Measurements from ENCODE around the gene RBM19.
A peak's percentile ranks its signal among the peaks of the same experiment; 100 is the strongest.

The RBM19 gene

DNA sequence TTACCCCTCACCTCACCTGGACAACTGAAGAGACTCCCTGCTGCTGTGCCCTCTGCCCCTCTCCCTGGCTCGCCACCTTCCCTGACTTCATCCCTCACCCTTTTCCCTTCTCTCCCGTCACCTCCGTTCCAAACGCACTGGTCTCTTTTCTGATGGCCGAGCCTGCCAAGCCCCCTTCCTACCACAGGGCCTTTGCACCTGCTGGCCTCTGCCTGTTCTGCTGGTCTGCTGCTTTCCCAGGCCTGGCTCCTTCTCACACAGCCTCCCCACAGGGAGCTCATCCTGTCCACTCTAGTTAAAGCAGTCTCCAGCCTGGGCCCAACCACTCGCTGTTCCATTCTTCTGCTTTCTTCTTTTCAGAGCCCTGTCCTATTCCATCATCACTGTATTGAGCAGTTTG, 34.6 kb downstream of the RBM19 start:
- no peak for DNase-seq (ENCODE audit: low read depth in 2 of 2)

GRCh38 chr12:113930249-113930648, 35.9 kb downstream of the RBM19 start:
- DNase-seq (ENCODE audit: low read depth in 2 of 2), result no peak

DNA sequence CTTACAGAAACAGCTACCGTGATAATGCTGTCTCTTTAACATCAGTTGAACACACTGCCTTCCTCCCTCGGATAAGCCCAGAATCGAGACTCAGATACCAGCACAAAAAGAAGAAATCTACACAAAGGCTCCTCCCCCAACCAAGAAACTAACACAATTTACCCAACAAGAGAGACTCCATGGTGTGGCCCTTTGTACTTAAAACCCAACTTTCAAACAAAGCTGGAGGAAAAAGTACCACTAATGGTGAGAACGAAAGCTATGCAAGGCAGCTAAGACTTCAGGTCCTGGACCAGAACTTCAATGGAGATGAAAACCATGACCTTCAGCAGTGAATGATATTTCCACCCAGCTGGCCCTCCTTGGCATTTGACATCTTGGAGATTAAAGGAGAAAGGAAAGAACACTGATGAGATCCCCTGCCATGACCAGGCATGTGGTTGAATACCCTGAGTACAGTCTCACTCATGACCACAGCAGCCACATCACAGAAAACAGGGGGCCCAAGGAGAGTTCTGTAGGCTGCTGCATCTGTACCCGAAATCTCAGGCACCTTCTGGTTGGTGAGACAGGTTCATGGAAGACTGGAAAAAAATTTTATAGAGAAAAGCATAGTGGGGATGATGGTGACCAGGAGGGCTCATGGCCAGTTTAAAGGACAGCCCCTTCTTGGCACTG, 36.7 kb downstream of the RBM19 start:
- peak in 1 of 2 donors; percentile 7 for DNase-seq (ENCODE audit: low read depth in 2 of 2)

GRCh38 chr12:113926788-113927187, 39.3 kb downstream of the RBM19 start:
- no peak for DNase-seq (ENCODE audit: low read depth in 2 of 2)

DNA sequence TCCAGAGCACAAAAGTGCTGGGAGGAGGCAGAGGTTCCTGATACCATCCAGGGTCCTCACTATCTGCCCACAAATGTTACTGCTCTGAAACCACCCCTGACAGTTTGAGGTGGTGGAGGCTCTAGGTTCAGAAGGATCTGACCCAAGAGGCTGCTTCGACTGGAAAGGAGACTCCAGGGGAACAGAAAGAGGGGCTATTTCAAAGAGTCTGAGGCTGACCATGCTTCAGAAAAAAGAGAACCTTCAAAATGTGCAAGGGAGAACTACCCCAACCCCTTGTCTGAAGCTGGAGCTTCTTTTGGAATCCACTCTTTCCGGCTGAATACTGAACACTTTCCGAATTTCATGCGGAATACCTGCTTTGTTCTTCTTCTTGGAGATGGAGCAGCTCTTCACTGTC, 41.8 kb downstream of the RBM19 start:
- DNase-seq (ENCODE audit: low read depth in 2 of 2), result no peak

GRCh38 chr12:113923251-113923650, 42.9 kb downstream of the RBM19 start:
- no peak for DNase-seq (ENCODE audit: low read depth in 2 of 2)

- DNase-seq (ENCODE audit: low read depth in 2 of 2), result no peak
Observed at GRCh38 chr12:113921430-113921829, 44.7 kb downstream of the RBM19 start.

DNA sequence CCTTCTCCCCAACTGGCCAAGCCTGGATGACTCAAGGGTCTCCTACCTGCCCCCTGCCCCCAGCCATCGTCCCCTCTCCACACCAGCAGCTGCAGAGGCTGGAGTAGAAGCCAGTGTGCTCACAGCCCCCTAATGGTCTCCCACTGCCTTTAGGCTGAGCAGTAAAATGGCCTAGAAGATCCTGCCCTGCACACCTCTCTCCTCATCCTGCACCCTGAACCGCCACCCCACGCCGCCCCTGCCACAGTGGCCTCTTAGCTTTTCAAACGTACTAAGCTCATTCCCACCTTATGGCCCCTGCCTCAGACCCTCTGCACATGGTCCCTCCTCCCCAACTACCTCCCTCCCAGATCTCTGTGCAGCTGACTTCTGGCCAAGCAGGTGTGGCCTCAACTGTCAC, 46.3 kb downstream of the RBM19 start:
- no peak for DNase-seq (ENCODE audit: low read depth in 2 of 2)

GRCh38 chr12:113918306-113918705, 47.8 kb downstream of the RBM19 start:
- DNase-seq (ENCODE audit: low read depth in 2 of 2), result no peak

DNA sequence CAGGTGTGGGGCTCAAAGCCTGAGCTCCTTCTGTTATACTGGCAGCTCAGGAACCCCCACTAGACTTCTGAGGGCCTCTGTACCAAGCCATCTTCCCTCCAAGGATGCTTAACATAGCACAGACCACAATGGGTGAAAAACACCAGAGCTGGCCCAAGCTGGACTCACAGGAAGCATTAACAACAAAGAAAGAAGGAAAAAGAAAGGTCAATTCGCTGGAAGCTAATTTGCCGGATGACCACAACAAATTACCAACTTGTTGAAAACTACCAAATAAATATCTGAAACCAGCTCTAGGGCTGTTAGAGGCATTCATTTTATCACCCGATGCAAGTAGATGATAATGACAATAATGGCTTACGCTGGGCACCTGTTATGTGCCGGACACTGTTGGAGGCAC, 48.7 kb downstream of the RBM19 start:
- no peak for DNase-seq (ENCODE audit: low read depth in 2 of 2)

DNA sequence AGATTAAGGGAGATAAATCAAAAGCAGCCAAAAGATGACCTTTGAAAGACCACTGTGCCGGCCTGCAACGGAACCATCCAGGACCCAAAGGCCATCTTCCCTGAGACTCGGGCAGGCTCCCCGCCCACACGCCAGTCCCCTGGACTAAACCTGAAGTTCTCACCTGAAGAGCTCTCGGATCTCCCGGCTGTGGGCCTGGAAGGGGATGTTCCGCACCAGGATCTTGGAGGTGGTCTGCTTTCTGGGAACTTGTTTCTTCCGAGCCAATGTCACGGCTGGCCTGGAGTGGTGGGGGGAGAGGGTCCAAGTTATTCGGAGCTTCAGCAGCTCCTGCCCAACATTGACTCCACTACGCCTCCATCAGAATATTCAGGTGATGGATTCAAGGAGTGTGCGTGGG, 51.3 kb downstream of the RBM19 start:
- DNase-seq (ENCODE audit: low read depth in 2 of 2), result no peak

- no peak for DNase-seq (ENCODE audit: low read depth in 2 of 2)
Observed at GRCh38 chr12:113914176-113914575, 51.9 kb downstream of the RBM19 start.

DNA sequence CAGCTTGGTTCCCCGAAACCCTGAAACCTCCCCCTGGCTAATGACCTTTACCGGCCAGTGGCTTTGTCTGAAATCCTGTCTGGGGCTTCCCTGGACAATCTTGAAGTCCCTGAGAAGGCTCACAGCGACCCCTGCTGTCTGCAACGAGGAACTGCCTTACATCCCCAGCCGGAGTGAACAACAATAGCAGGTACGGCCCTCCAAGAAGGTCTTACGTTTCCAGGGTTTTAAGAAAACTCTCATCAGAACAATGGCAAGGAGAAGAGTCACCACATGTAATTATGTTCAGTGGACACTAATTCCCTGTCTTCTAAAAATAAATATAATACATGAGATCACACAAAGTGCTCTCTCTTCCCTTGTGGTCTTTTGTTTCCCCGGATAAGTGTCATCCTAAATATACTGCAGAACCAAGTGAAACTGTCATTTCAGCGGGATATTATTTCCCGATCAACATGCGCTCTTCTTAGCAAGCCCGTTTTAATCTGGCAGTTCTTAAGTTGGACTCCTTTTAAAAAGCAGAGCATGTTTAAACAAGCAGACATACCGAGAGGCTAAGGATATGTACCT, 53.3 kb downstream of the RBM19 start:
- peak; percentile 30 to 38 for DNase-seq (ENCODE audit: low read depth in 2 of 2)

DNA sequence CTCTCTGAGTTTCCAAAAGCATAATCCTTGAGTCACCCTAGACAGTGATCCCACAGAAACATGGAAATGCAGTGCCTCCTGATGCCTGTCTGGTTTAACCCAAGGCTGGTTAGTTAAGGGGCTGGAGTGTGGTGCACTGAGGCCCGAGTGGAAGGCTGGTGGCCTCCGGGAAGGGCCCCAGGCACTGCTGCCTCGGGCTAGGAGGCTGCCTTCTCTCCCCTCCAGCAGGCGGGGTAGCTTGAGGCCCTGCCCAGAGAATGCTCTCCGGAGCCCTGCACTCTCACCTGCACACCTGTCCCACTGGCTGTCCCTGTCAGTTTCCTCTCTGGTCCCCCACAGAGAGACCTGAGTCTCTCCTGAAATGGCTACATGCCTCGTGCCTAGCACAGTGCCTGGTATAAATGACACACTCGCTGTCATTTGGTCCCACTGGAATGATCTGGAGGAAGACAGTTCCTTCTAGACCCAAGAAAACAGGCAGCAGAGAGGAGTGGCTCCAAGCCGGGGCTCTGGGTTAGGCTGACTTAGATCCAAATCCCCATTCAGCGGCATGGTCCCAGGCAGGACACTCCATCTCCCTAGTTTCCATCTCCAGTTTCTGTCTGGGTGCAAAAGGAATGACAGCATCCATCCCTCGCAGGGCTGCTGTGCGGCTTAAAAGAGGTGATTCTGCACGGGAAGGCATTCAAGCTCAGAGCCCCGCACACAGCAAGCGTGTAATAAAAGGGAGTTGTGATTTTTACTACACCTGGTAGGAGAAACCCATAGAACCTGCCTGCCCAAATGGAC, 54.0 kb downstream of the RBM19 start:
- no peak for DNase-seq (ENCODE audit: low read depth in 2 of 2)

DNA sequence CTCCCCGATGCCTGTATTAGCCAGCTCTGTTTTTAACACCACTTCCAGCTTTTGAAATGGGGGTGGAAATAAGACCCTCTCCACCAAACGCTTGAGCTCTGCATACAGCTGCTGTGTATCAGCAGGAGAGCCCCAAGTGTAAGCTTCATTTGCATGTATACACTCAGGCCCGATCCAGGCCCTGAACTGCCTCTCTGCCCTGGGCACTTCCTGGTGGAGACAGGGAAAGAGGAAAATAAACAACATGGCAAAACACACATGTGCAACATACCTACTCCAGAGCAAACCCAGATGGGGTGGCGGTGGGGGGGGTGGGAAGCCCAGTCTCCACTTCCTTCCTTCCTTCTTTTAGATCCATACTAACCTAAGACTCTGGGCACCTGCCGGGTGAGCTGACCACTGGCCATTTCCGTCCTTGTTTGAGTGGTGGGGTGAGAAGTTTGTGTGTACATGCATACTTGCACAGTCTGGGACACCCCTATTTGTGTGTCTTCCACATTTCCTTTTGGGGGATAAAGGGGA, 55.3 kb downstream of the RBM19 start:
- no peak for DNase-seq (ENCODE audit: low read depth in 2 of 2)

DNA sequence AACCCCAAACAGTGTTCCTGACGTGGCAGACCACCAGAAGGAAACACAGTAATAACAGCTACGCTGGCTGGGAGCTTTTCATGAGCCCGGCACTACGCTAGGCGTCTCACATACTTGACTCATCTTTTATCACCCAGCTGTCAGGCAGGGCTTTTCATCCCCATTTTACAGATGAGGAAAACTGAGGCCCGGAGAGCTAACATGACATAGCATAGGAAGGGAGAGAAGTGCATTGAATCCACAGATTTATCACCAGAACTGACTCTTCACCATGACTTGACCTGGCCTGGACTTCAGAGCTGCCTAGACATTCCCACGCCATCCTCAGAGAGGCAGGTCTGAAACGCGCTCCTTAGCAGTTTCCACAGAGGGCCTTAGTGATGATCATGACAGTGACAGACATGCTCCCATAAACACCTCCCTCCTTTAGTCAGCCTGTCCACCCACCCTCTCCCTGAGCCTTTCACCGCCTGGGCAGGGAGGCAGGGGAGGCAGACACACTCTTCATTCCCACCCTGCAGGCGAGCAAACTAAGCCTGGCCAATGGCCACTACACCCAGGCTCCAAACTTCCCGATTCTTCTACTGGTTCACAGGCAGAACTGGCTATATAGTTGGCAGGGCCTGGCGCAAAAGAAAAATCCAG, 56.2 kb downstream of the RBM19 start:
- no peak for DNase-seq (ENCODE audit: low read depth in 2 of 2)

- no peak for DNase-seq (ENCODE audit: low read depth in 2 of 2)
Observed at GRCh38 chr12:113908584-113909100, 57.5 kb downstream of the RBM19 start.

GRCh38 chr12:113907446-113908180, 58.5 kb downstream of the RBM19 start:
- DNase-seq (ENCODE audit: low read depth in 2 of 2), result no peak

DNA sequence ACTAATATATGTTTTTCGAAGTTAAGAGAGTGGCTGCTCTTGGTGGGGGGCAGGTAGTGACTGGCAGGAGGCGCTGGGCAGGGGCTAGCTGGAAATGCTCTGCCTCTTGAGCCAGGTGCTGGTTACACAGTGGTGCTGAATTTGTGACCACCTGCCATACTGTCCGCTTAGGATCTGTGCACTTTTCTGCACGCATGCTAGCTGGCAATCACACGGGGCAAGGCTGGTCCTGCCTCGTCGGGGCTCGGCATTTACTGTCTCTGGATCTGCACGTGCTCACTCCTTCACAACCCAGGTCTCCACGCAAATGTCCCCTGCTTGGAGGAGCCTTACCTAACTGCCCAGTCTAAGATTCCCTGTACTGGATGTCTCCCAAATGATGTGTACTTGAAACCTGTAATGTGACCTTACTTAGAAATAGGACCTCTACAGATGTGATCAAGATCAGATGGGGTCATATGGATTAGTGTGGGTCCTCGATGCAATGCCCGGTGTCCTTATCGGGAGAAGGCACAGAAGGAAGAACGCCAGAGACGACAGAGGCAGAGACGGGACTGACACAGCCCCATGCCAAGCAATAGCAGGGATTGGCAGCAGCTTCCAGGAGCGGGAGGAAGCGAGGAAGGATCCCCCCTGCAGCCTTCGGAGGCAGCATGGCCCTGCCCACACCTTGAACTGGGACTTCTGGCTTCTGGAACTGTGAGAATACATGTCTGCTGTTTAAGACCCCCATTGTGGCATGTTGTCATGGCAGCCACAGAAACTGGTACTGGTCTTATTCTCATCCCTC, 59.5 kb downstream of the RBM19 start:
- no peak for DNase-seq (ENCODE audit: low read depth in 2 of 2)

- DNase-seq (ENCODE audit: low read depth in 2 of 2), result no peak
Observed at GRCh38 chr12:113905829-113906228, 60.3 kb downstream of the RBM19 start.
